Dedifferentiated amniotic fluid mesenchymal stem cell (primary cell): Measurements from ENCODE around the gene CCDC149.

Experiments used
- DNase-seq: peaks from one replicate; pipeline ENCODE4 v3.0.0-alpha.2; 2016; ENCODE audit errors: extremely low spot score

CCDC149 gene

GRCh38 chr4:24802648-24803047, 110.2 kb downstream of the CCDC149 start:
- no peak for DNase-seq

DNA sequence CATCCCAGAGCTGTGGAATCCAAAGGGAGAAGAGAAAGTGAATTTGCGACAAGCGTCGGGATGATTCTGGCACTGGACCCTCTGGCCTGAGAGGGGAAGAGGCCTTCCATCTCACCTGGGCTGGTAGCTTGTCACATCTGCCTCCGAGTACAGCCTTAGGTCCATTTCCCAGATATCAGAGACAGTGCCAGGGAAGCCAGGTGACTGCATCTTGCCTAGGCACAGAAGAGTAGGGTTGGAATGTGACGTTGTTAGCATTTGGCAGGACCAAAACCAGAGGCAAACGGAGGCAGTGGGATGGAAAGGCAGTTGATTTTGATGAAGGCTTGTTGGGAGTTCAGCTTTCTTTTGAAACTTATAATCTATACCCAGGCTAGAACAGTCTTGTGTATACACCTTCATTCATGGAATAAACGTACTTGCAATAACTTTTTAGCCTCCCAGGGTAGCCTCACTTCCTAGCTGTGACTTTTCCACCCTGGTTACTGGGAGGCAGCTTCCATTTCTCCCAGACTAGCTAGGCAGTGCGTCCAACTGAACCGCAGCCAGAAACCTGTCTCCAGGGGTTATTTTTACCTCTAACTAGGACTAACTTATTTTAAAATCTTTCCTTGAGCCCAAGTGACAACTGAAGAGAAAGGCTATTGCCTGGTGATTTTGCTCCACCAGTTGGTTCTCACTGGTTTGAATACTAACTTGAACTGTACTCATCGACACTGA, 111.5 kb downstream of the CCDC149 start:
- DNase-seq, result no peak

DNA sequence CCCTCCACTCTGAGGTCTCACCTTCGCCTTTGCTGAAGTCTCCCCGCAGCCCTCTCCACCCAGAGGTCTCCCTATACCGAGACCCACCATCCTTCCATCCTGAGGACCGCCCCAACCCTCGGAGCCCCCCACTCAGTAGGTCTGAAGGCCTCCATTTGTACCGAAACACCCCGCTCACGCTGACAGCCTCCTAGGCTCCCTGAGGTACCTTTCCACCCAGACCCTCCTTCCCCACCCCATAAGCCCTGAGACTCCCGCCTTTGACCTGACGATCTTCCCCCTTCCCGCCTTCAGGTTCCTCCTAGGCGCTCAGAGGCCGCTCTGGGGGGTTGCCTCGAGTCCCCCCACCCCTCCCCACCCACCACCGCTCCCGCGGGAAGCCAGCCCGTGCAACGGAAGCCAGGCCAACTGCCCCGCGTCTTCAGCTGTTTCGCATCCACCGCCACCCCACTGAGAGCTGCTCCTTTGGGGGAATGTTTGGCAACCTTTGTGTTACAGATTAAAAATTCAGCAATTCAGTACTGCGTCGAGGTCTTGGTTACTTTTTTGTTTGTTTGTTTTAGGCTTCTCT, 112.4 kb downstream of the CCDC149 start:
- no peak for DNase-seq

GRCh38 chr4:24799544-24800324, 113.1 kb downstream of the CCDC149 start:
- DNase-seq, result no peak

DNA sequence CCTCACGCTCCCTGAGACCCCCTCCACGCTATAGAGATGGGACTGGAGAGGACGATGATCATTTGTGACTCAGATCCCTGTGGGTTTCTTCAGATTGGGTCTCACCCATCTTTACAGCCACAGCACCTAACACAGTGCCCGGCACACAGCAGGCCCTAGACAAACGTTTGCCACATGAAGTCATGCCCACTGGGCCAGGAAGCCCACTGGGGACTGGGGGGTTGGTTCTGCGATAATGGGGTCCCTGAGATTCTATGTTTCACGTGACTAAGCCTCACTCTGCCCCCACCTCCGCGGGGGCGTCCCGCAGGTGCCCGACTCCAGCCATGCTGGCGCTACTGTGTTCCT, 113.7 kb downstream of the CCDC149 start:
- no peak for DNase-seq

- DNase-seq, result no peak
Measured at GRCh38 chr4:24798036-24798610, 114.7 kb downstream of the CCDC149 start.

DNA sequence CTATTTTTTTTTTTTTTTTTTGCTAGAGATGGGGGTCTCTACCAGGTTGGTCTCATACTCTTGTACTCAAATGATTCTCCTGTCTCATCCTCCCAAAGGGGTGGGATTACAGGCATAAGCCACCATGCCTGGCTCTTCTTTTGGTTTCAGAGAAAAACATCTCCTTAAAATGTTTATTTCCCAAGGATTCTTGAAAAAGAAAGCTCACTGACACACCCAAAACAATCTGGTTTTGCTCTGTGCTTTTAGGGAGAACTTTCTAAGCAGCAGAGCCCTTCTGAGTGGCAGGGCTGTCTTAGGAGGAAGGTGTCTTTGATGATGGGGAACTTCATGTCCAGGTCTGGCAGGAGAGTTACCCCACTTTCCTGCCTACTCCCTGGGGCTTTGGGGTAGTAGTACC, 116.2 kb downstream of the CCDC149 start:
- DNase-seq, result no peak

DNA sequence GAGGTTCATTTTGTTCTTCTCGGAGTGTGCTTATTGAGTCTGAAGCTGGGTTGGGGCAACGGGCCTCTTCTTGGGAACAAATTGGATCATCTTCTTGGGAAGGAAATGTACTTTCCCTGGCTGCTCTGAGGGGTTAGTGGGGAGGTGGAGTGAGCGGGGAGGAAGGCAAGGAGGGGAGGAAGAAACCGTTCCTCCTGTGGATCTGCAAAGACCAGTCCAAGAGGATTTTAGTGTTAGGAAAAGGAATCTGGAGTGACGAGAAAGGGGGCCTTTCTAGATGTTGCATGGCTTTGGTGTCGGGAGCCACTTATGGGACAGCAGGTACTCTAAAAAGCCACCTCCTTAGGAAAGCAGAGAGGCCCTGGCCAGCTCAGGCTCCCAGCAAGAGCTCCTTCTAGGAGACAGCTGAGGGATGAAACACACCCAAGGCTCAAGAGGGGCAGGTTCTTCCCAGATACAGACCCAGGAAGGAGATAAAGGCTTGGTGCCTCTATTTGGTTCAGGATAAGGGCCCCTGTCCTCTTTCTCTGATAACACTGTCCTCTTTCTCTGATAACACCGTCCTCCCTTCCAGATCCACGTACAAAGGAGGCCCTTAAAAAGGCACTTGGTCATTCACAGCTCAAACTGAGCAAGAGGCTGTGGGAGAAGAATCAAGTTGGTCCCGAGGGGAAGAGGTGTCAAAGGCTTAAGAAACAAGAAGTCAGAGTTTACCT, 117.0 kb downstream of the CCDC149 start:
- DNase-seq, result no peak

DNA sequence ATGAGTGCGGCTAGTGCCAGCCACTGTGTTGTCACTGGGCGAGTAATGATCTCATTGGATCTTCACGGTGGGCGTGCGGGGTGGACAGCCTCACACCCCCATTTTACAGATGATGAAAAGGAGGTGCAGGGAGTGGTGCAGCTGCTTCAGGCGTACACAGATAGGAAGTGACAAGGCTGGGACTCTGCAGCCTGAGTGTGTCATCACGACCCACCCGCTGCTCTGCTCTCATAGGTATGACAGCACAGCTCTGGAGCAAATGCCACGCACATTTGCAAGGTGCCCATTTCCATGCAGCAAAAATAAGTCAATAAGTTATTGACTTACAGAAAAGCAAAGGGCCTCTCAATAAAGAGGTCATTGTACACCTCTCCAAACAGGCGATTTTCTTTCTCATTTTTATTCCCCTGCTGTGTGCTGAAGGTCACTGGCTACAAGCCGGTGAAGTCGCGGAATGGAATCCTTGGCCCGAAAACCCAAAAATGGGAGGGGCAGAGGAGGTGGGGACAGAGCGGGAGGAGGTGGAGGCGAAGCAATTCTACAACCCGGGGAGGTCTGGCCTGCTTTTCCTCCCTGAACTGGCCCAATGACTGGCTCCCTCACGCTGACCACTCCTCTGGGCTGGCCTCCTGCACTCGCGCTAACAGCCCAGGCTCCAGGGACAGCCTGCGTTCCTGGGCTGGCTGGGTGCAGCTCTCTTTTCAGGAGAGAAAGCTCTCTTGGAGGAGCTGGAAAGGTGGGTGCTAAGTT, 117.8 kb downstream of the CCDC149 start, which contains the start of gene SOD3:
SOD3 (plus strand) TSS at position 658 of the 750 bp plus-strand sequence. CDS start 3,949 bp downstream, outside the sequence.
- DNase-seq, result peak; percentile 63

DNA sequence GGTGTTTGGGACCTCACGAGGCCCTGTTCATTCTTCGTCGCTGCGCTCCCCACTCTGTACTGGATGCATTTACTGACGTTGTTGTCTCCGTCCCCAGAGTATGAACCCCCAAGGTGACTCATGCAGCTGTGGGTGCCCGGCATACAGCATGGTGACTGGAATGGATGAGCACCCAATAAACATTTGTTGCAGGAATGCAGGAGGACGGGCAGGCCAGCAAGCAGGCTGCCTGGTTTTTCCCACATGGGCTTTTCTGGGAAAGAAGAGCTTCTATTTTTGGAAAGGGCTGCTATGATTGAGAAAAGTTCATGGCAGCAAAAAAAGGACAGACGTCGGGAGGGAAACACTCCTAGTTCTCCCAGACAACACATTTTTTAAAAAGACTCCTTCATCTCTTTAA, 118.4 kb downstream of the CCDC149 start:
- DNase-seq, result no peak

GRCh38 chr4:24794051-24794450, 118.8 kb downstream of the CCDC149 start:
- DNase-seq, result no peak

- no peak for DNase-seq
Measured at GRCh38 chr4:24793219-24794005, 119.4 kb downstream of the CCDC149 start.

- DNase-seq, result no peak
Measured at GRCh38 chr4:24792552-24792951, 120.3 kb downstream of the CCDC149 start.

DNA sequence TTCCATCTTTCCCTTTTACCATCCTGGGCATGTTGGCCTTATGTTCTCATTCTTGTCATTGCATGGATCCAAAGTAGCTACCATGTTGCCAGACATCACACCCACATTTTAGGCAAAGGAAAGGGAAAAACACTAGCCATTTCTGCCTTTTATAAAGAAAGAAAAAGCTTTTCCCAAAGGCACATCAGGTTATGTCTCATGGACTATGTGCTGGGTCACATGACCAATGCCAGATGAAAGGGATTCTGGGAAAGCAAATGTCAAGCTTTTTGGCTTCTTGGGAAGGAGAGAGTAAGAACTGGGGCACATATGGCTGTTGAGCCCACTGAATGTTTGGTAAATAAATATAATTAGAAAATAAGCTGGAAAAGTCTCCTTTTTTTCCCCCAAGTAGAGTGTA, 121.8 kb downstream of the CCDC149 start:
- DNase-seq, result no peak

GRCh38 chr4:24783506-24783905, 129.3 kb downstream of the CCDC149 start:
- no peak for DNase-seq

DNA sequence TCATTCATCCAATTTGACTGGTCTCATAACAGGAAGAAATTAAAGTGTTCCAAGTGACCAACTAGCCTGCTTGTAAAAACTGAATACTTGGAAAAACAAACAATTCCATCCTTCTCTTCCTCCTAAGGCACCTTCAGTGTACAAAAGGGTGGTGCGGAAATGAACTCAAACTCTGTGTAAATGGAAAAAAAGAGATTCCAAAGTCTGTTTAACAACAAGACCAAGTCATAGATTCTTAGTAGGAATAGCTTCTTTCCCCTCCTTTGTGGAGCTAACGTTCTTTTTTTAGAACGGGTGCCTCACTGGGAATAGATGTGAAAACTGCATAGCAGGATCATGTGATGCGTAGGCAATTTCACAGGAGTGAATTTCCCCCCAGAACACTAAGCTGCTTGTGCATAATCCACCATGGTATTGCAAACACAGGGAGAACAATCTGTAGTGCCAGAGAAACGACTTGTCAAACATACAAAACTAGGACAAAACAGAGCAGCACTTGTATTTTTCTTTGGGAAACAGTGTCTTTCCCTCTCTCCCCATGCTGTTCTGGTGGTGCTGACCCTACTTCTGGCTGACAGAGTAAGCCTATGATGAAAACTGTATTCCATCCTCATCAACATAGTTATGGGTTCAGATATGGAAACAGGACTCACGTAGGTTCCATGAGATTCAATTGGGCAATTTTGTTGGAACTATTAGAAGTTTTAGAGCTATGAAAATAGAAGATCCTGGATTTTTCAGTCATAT, 130.7 kb downstream of the CCDC149 start:
- DNase-seq, result no peak

- no peak for DNase-seq
Measured at GRCh38 chr4:24780936-24781495, 131.8 kb downstream of the CCDC149 start.

- DNase-seq, result peak; percentile 98
Measured at GRCh38 chr4:24778464-24779225, 134.2 kb downstream of the CCDC149 start.
